ENCODE measurements around the gene OTOP2.

The OTOP2 gene

GRCh38 chr17:74943808-74944522, 19.9 kb downstream of the OTOP2 start:
- H3K9me3 ChIP-seq (ENCODE audit: low read length), result no peaks in the 10 kb centered on the region
- no peaks in the 10 kb centered on the region for H3K36me3 ChIP-seq (ENCODE audit: insufficient read depth, low read length)
- H3K4me3 ChIP-seq (ENCODE audit: low read length), result no peak overlapping the region
- H3K27me3 ChIP-seq (ENCODE audit: insufficient read depth, low read length), result peaks cover 66% of the 10 kb centered on the region
- no peaks in the 10 kb centered on the region for H3K4me1 ChIP-seq (ENCODE audit: insufficient read depth, low read length)
- H2AFZ ChIP-seq (ENCODE audit: low read depth, low read length), result no peak overlapping the region

GRCh38 chr17:74945543-74945942, 21.5 kb downstream of the OTOP2 start:
- Histone ChIP-seq H2AFZ (ENCODE audit: low read depth, low read length) (no peak overlapping the region), H3K9me3 (ENCODE audit: low read length) (no peaks in the 10 kb centered on the region), H3K36me3 (ENCODE audit: insufficient read depth, low read length) (no peaks in the 10 kb centered on the region), H3K4me3 (ENCODE audit: low read length) (no peak overlapping the region), H3K27me3 (ENCODE audit: insufficient read depth, low read length) (peaks cover 73% of the 10 kb centered on the region), H3K4me1 (ENCODE audit: insufficient read depth, low read length) (no peaks in the 10 kb centered on the region)

GRCh38 chr17:74946641-74947040, 22.6 kb downstream of the OTOP2 start:
- no peaks in the 10 kb centered on the region for H3K4me1 ChIP-seq (ENCODE audit: insufficient read depth, low read length)
- no peak overlapping the region for H3K4me3 ChIP-seq (ENCODE audit: low read length)
- H2AFZ ChIP-seq (ENCODE audit: low read depth, low read length), result no peak overlapping the region
- H3K27me3 ChIP-seq (ENCODE audit: insufficient read depth, low read length), result peaks cover 68% of the 10 kb centered on the region
- H3K36me3 ChIP-seq (ENCODE audit: insufficient read depth, low read length), result no peaks in the 10 kb centered on the region
- no peaks in the 10 kb centered on the region for H3K9me3 ChIP-seq (ENCODE audit: low read length)

DNA sequence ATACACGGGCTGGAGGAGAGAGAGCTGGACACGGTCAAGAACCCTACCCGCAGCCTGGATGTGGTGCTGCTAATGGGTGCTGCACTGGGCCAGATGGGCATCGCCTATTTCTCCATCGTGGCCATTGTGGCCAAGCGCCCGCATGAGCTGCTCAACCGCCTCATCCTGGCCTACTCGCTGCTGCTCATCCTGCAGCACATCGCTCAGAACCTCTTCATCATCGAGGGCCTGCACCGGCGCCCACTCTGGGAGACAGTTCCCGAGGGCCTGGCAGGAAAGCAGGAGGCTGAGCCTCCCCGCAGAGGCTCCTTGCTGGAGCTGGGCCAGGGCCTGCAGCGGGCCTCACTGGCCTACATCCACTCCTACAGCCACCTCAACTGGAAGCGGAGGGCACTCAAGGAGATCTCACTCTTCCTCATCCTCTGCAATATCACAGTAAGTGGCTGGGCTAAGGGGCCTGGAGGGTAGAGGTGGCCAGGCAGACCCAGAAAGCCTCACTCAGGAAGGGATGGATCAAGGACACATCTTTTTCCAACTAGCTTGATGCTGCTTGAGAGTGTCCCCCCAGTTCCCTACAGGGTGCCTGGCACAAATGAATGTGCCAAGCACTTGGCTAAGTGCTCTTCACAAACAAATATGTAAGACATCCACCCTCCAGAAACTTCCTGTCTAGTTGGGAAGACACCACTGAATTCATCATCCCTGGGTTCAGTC, 23.1 kb downstream of the OTOP2 start:
- H3K36me3 ChIP-seq (ENCODE audit: insufficient read depth, low read length), result no peaks in the 10 kb centered on the region
- H3K4me3 ChIP-seq (ENCODE audit: low read length), result no peak overlapping the region
- H3K4me1 ChIP-seq (ENCODE audit: insufficient read depth, low read length), result no peaks in the 10 kb centered on the region
- H3K9me3 ChIP-seq (ENCODE audit: low read length), result no peaks in the 10 kb centered on the region
- H2AFZ ChIP-seq (ENCODE audit: low read depth, low read length), result no peak overlapping the region
- H3K27me3 ChIP-seq (ENCODE audit: insufficient read depth, low read length), result peaks cover 64% of the 10 kb centered on the region

DNA sequence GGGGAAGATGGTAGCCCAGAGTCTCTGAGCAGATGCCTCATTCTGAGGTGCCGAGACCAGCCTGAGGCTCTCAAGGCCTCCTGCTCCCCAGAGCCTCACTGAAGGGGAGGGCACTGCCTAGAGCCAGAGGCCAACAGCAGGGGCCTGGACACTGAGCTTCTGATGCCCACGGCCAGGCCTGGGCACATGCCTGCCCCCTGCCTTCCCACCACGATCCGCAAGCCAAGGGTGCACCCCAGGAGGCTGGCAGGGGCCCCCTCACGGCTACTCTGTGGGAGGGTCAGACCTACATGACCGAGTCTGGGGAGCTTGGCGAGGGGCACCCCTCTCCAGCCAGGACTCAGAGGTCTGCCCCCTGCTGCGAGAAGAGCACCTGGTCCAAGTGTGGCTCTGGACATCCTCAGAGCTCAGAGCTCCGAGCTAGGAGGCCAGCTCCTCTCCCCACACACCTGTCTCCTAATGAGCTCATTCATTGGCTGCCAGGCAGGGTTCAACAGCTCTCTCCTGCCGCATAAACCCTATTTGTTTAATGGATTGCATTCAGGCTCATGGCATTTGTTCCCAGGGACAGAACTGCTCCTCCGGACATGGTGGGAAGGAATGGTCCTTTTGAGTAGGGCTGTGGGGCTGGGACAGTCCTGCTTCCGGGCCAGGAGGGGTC, 25.5 kb downstream of the OTOP2 start:
- Histone ChIP-seq H3K4me3 (ENCODE audit: low read length) (no peak overlapping the region), H3K4me1 (ENCODE audit: insufficient read depth, low read length) (no peaks in the 10 kb centered on the region), H3K9me3 (ENCODE audit: low read length) (no peaks in the 10 kb centered on the region), H2AFZ (ENCODE audit: low read depth, low read length) (no peak overlapping the region), H3K36me3 (ENCODE audit: insufficient read depth, low read length) (no peaks in the 10 kb centered on the region), H3K27me3 (ENCODE audit: insufficient read depth, low read length) (peaks cover 52% of the 10 kb centered on the region)

GRCh38 chr17:74950207-74950606, 26.1 kb downstream of the OTOP2 start:
- Histone ChIP-seq H3K4me1 (ENCODE audit: insufficient read depth, low read length) (no peaks in the 10 kb centered on the region), H3K4me3 (ENCODE audit: low read length) (no peak overlapping the region), H3K9me3 (ENCODE audit: low read length) (no peaks in the 10 kb centered on the region), H2AFZ (ENCODE audit: low read depth, low read length) (no peak overlapping the region), H3K36me3 (ENCODE audit: insufficient read depth, low read length) (no peaks in the 10 kb centered on the region), H3K27me3 (ENCODE audit: insufficient read depth, low read length) (peaks cover 51% of the 10 kb centered on the region)

DNA sequence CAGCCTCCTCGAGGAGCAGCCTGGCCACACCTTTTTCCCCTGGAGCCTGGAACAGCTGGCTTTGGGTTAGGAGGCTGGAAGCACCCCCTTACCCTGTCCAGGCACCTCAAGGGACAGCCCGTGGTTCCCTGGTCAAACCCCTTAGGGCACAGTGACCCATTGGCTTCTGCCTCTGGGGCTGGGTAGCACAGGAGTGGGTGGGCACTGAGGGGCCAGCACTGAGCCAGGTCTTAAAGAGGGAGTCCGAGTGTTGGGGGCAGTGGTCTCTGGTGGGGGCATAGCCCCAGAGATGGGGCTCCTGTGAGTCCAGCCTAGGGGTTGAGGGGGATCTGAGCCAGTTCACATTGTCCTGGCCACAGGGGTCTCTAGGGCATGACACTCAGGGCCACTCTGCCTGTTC, 27.0 kb downstream of the OTOP2 start:
- peaks cover 50% of the 10 kb centered on the region for H3K27me3 ChIP-seq (ENCODE audit: insufficient read depth, low read length)
- no peaks in the 10 kb centered on the region for H3K4me1 ChIP-seq (ENCODE audit: insufficient read depth, low read length)
- H3K9me3 ChIP-seq (ENCODE audit: low read length), result no peaks in the 10 kb centered on the region
- H2AFZ ChIP-seq (ENCODE audit: low read depth, low read length), result no peak overlapping the region
- no peak overlapping the region for H3K4me3 ChIP-seq (ENCODE audit: low read length)
- no peaks in the 10 kb centered on the region for H3K36me3 ChIP-seq (ENCODE audit: insufficient read depth, low read length)

GRCh38 chr17:74951680-74952421, 27.8 kb downstream of the OTOP2 start:
- Histone ChIP-seq H2AFZ (ENCODE audit: low read depth, low read length) (no peak overlapping the region), H3K9me3 (ENCODE audit: low read length) (no peaks in the 10 kb centered on the region), H3K36me3 (ENCODE audit: insufficient read depth, low read length) (no peaks in the 10 kb centered on the region), H3K4me1 (ENCODE audit: insufficient read depth, low read length) (no peaks in the 10 kb centered on the region), H3K27me3 (ENCODE audit: insufficient read depth, low read length) (peaks cover 48% of the 10 kb centered on the region), H3K4me3 (ENCODE audit: low read length) (no peak overlapping the region)

DNA sequence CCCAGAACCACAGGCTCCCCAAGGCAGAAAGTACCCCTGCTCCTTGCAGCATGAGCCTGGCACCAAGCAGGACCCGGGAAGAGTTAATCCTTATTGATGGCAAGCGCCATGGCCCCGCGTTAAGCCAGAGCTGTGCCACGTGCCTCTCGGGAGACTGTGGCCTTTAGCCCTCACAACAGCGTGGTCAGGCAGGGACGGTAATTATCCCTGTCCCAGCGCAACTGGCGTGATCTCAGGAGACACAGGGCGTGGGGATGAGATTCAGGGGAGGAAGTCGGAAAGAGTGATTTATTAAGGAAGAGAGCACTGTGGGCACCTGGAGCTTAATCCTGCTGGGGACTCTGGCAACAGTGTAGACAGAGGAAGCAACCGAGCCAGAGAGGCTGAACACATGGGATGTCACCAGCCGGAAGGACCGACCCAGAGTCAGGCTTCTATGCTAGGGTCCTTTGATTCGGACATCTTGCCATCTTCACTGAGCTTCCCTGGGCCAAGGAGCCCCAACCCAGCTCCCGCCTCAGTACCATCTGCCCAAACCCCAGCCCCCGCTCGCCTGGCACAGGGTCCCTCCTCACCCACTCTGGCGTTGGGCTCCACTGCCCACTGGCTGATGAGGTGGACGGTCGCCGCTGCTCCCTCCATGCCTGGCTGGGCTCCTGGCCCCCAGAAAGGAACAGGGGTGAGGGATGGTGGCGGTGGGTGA, 28.5 kb downstream of the OTOP2 start:
- H3K4me3 ChIP-seq (ENCODE audit: low read length), result no peak overlapping the region
- no peaks in the 10 kb centered on the region for H3K4me1 ChIP-seq (ENCODE audit: insufficient read depth, low read length)
- no peaks in the 10 kb centered on the region for H3K9me3 ChIP-seq (ENCODE audit: low read length)
- no peak overlapping the region for H2AFZ ChIP-seq (ENCODE audit: low read depth, low read length)
- no peaks in the 10 kb centered on the region for H3K36me3 ChIP-seq (ENCODE audit: insufficient read depth, low read length)
- peaks cover 42% of the 10 kb centered on the region for H3K27me3 ChIP-seq (ENCODE audit: insufficient read depth, low read length)

- no peaks in the 10 kb centered on the region for H3K36me3 ChIP-seq (ENCODE audit: insufficient read depth, low read length)
- H3K4me1 ChIP-seq (ENCODE audit: insufficient read depth, low read length), result no peaks in the 10 kb centered on the region
- H3K27me3 ChIP-seq (ENCODE audit: insufficient read depth, low read length), result peaks cover 35% of the 10 kb centered on the region
- no peak overlapping the region for H2AFZ ChIP-seq (ENCODE audit: low read depth, low read length)
- H3K9me3 ChIP-seq (ENCODE audit: low read length), result no peaks in the 10 kb centered on the region
- H3K4me3 ChIP-seq (ENCODE audit: low read length), result no peak overlapping the region
Measured at GRCh38 chr17:74953134-74953687, 29.1 kb downstream of the OTOP2 start.

DNA sequence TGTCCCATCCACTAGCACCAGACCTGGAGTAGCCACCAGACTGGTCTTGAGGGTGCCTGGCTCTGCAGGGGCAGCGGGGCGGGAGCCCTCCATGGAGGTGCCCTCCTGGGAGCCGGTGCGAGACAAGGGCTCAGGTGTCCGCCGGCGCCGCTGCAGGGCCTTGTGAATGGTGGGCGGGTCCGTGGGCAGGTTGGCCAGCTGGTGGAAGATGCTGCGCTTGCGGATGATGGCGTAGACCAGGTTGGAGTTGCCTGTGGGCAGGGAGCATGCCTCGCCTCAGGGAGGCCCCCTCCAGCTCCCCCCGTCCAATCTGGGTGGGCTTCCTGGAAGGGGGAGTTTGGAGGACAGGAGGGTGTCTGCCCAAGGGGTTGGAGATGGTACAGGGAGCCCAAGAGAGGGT, 30.0 kb downstream of the OTOP2 start:
- Histone ChIP-seq H3K36me3 (ENCODE audit: insufficient read depth, low read length) (no peaks in the 10 kb centered on the region), H3K27me3 (ENCODE audit: insufficient read depth, low read length) (peaks cover 35% of the 10 kb centered on the region), H2AFZ (ENCODE audit: low read depth, low read length) (no peak overlapping the region), H3K4me3 (ENCODE audit: low read length) (no peak overlapping the region), H3K4me1 (ENCODE audit: insufficient read depth, low read length) (no peaks in the 10 kb centered on the region), H3K9me3 (ENCODE audit: low read length) (no peaks in the 10 kb centered on the region)

GRCh38 chr17:74954665-74955421, 30.8 kb downstream of the OTOP2 start:
- Histone ChIP-seq H3K4me3 (ENCODE audit: low read length) (no peak overlapping the region), H3K27me3 (ENCODE audit: insufficient read depth, low read length) (peaks cover 35% of the 10 kb centered on the region), H3K9me3 (ENCODE audit: low read length) (no peaks in the 10 kb centered on the region), H3K4me1 (ENCODE audit: insufficient read depth, low read length) (no peaks in the 10 kb centered on the region), H2AFZ (ENCODE audit: low read depth, low read length) (no peak overlapping the region), H3K36me3 (ENCODE audit: insufficient read depth, low read length) (no peaks in the 10 kb centered on the region)

Data from neuron (in vitro differentiated cells).